Measurements from ENCODE around the gene PRDM8.

GRCh38 chr4:80253510-80253909, 56.2 kb downstream of the PRDM8 start:
- no peak for TF ChIP-seq EZH2 (IDR thresholded peaks at IDR 0.05)
- TF ChIP-seq POLR2AphosphoS5 (IDR thresholded peaks at IDR 0.05; ENCODE audit: borderline replicate concordance, low read depth, low read length) = no peak
